Measurements from ENCODE around the gene OR13C4.

DNA sequence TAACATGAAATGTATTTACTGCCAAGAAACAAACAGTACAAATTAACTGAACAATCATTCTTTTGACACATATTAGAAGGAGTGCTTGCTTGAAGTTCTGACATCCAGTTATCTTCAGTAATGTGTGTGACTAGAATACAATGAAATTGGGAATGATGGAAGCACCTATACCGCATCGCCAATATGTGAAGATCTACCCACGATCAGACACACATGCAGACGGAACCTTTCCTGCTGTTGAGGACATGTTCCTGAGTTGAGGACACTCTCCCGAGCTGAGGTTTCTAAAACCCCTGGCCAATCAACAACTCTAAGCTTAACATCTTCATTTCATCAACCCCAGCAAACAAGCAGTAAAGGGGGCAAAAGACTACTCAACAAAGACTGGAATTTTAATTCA lies 9.7 kb upstream of the OR13C4 start, which contains the start of gene OR13C3:
- TF ChIP-seq, protein P1, sequence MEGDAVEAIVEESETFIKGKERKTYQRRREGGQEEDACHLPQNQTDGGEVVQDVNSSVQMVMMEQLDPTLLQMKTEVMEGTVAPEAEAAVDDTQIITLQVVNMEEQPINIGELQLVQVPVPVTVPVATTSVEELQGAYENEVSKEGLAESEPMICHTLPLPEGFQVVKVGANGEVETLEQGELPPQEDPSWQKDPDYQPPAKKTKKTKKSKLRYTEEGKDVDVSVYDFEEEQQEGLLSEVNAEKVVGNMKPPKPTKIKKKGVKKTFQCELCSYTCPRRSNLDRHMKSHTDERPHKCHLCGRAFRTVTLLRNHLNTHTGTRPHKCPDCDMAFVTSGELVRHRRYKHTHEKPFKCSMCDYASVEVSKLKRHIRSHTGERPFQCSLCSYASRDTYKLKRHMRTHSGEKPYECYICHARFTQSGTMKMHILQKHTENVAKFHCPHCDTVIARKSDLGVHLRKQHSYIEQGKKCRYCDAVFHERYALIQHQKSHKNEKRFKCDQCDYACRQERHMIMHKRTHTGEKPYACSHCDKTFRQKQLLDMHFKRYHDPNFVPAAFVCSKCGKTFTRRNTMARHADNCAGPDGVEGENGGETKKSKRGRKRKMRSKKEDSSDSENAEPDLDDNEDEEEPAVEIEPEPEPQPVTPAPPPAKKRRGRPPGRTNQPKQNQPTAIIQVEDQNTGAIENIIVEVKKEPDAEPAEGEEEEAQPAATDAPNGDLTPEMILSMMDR (IDR thresholded peaks at IDR 0.05 in 4 of 5, conservative IDR thresholded peaks at IDR 0.05 in 1 of 5), result no peak
- no peak for TF ChIP-seq POLR2A (IDR thresholded peaks at IDR 0.05)

Measured in gastrocnemius medialis (tissue), 4 donors.